ENCODE results near the gene TNFRSF1A. TPM values are rescaled to one million over a fixed set of nuclear protein-coding genes. Genes with fewer than 3 reads are reported as not detected.

TNFRSF1A gene
- total and polyA plus RNA-seq, 12 donors = 29.4 to 100 (median 39.2) TPM

- Histone ChIP-seq H3K27me3 (no peaks in the 10 kb centered on the region), H3K4me1 (peaks cover 48 to 87% (median 82%) of the 10 kb centered on the region in 9 donors), H3K9me3 (no peaks in the 10 kb centered on the region), H3K4me3 (peak overlapping the region in 8 of 10 donors; percentile 81 to 99 (median 96)), H3K36me3 (peaks cover 0 to 49% (median 12%) of the 10 kb centered on the region in 9 donors), H3K27ac (peak overlapping the region; percentile 88 to 100 (median 97))
- intact Hi-C loops (cut with DNase I) = loop anchor here in 6 of 10 donors (2.0 to 10.0 kb wide), 8 partner anchors 27 to 197 kb away; partner anchors contain the start of genes GAPDH (in 4 of the 6) and LTBR (in 4 of the 6)
- DNase-seq (no peak), ATAC-seq (no peak)
- no peak for TF ChIP-seq CTCF (IDR thresholded peaks at IDR 0.05)
- 41 to 51% methylated on average over 12 of the region's 12 CpGs for WGBS, 2 donors
Observed at GRCh38 chr12:6337958-6338433, 3.9 kb downstream of the TNFRSF1A start.

GRCh38 chr12:6336889-6337853 lies 4.7 kb downstream of the TNFRSF1A start:
- Histone ChIP-seq H3K4me1 (peaks cover 42 to 85% (median 77%) of the 10 kb centered on the region in 9 donors), H3K27me3 (no peaks in the 10 kb centered on the region), H3K9me3 (no peaks in the 10 kb centered on the region), H3K27ac (peak overlapping the region; percentile 88 to 100 (median 97)), H3K36me3 (peaks cover 0 to 57% (median 20%) of the 10 kb centered on the region in 9 donors), H3K4me3 (peak overlapping the region; percentile 27 to 99 (median 90))
- intact Hi-C loops (cut with DNase I) = loop anchor here in 6 of 10 donors (1.0 to 10.0 kb wide), 9 partner anchors 14 to 198 kb away; partner anchors contain the start of genes GAPDH (in 4 of the 6) and LTBR (in 4 of the 6)
- ATAC-seq = peak in 2 of 8 donors; percentile 0 to 10
- no peak for TF ChIP-seq CTCF (IDR thresholded peaks at IDR 0.05)
- 35 to 47% methylated on average over 15 of the region's 15 CpGs for WGBS, 2 donors
- no peak for DNase-seq

- Histone ChIP-seq H3K36me3 (peaks cover 0 to 66% (median 28%) of the 10 kb centered on the region in 9 donors), H3K27ac (peak overlapping the region; percentile 88 to 100 (median 97)), H3K4me1 (peaks cover 42 to 89% (median 78%) of the 10 kb centered on the region in 9 donors), H3K4me3 (peak overlapping the region; percentile 27 to 99 (median 90)), H3K9me3 (no peaks in the 10 kb centered on the region), H3K27me3 (no peaks in the 10 kb centered on the region)
- WGBS, 2 donors = 1 to 7% methylated on average over 12 of the region's 12 CpGs
- DNase-seq = peak; percentile 93 to 94
- ATAC-seq = peak; percentile 84 to 89 (median 85)
- TF ChIP-seq CTCF (IDR thresholded peaks at IDR 0.05) = no peak
- intact Hi-C loops (cut with DNase I) = loop anchor here in 6 of 10 donors (1.0 to 10.0 kb wide), 9 partner anchors 13 to 199 kb away; partner anchors contain the start of genes GAPDH (in 4 of the 6) and LTBR (in 4 of the 6)
Observed at GRCh38 chr12:6336079-6336888, 5.6 kb downstream of the TNFRSF1A start.

Measured in heart right ventricle (tissue), 16 donors.